NCI-H2196 treated with DMSO at 0.1 percent for 48 hours (cell line): ENCODE data around the gene JAKMIP1.
"Not testable (repeated sequence)": the region's sequence is repeated elsewhere in the genome, so short reads cannot be mapped to it uniquely, and the experiment has no call there.

Source experiments
- DNase-seq: peaks from one replicate; lab custom pipeline; 2025; ENCODE audit not compliant: unreplicated experiment; lab: John Stamatoyannopoulos, UW

Gene JAKMIP1

GRCh38 chr4:5999356-5999755 lies 201.0 kb downstream of the JAKMIP1 start:
- DNase-seq = no peak

- DNase-seq = peak; percentile 67
Observed at GRCh38 chr4:5998333-5998936, 201.9 kb downstream of the JAKMIP1 start.

GRCh38 chr4:5996641-5997040 lies 203.7 kb downstream of the JAKMIP1 start:
- DNase-seq = no peak

- no peak for DNase-seq
Observed at GRCh38 chr4:5995901-5996623, 204.3 kb downstream of the JAKMIP1 start.

GRCh38 chr4:5993876-5994811 lies 206.2 kb downstream of the JAKMIP1 start:
- no peak for DNase-seq

- not testable (repeated sequence) for DNase-seq
Observed at GRCh38 chr4:5993346-5993745, 207.0 kb downstream of the JAKMIP1 start.

GRCh38 chr4:5992828-5993321 lies 207.5 kb downstream of the JAKMIP1 start:
- DNase-seq = no peak

- DNase-seq = no peak
Observed at GRCh38 chr4:5992171-5992827, 208.1 kb downstream of the JAKMIP1 start.

GRCh38 chr4:5991405-5991804 lies 208.9 kb downstream of the JAKMIP1 start:
- DNase-seq = no peak

- no peak for DNase-seq
Observed at GRCh38 chr4:5990446-5991160, 209.7 kb downstream of the JAKMIP1 start.

- DNase-seq = no peak
Observed at GRCh38 chr4:5989236-5990225, 210.8 kb downstream of the JAKMIP1 start.

GRCh38 chr4:5988086-5988845 lies 212.1 kb downstream of the JAKMIP1 start:
- DNase-seq = no peak

- no peak for DNase-seq
Observed at GRCh38 chr4:5984843-5985242, 215.5 kb downstream of the JAKMIP1 start.

- DNase-seq = no peak
Observed at GRCh38 chr4:5982156-5982973, 218.0 kb downstream of the JAKMIP1 start.

GRCh38 chr4:5980436-5981155 lies 219.8 kb downstream of the JAKMIP1 start:
- no peak for DNase-seq

GRCh38 chr4:5979981-5980380 lies 220.4 kb downstream of the JAKMIP1 start:
- peak; percentile 35 for DNase-seq

- DNase-seq = no peak
Observed at GRCh38 chr4:5976921-5977320, 223.4 kb downstream of the JAKMIP1 start.
